Measurements from ENCODE around the gene CBFA2T3.
A peak's percentile ranks its signal among the peaks of the same experiment; 100 is the strongest.
"Not testable (repeated sequence)": the region's sequence is repeated elsewhere in the genome, so short reads cannot be mapped to it uniquely, and the experiment has no call there.

Gene CBFA2T3

GRCh38 chr16:88904676-88905365 is 72.2 kb downstream of the CBFA2T3 start:
- no peak for DNase-seq

- DNase-seq = no peak
Measured at GRCh38 chr16:88903267-88903666, 73.7 kb downstream of the CBFA2T3 start.

DNA sequence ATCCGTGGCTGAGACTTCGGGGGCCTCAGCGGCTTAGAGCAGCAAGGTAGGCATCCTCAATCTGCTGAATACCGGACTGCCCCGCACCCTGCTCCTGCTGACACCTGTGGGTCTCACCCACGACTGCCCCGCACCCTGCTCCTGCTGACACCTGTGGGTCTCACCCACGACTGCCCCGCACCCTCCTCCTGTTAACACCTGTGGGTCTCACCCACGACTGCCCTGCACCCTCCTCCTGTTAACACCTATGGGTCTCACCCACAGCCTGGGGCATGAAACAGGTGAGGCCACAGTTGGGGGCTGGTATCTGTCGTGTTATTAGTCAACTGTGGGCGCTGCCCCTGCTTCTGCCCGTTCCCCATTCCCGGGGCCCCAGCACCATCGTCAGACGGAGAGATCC is 74.3 kb downstream of the CBFA2T3 start:
- DNase-seq = no peak

GRCh38 chr16:88901718-88902337 is 75.2 kb downstream of the CBFA2T3 start:
- no peak for DNase-seq

- no peak for DNase-seq
Measured at GRCh38 chr16:88900662-88901052, 76.3 kb downstream of the CBFA2T3 start.

DNA sequence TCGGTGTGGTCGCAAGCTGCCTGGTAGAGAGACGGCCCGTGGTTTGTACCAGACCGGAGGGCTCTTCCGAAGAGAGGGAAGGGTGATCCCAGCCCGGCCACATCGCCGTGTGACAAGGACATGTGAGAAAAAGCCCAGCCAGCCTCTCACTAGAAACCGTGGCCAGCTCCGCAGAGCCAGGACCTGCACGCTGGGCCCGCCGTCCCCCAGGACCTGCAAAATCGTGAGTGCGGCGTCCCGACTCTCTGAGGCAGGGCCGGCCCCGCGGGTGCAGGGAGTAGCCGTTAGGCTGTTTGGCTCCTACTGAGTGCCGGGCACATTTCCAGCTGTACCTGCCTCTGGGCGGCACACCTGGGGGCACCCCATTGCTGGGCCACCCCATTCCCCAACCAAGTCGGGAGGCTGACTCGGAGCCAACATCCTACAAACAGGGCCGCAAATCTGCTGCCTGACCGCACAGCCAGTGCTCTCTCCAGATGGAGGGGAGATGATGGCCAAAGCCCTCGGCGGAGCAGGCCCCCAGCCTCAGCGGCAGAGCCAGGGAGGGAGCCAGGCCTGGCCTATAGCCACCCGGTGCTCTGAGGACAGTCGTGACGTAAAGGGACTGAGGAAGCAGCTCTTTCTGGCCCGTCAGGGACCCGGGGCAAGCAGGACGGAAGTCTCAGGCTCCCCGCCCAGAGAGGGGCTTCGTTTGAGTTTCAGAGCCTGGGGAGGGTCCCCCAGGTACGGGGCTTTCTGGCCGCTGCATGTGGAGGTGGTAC is 76.9 kb downstream of the CBFA2T3 start:
- DNase-seq = no peak

DNA sequence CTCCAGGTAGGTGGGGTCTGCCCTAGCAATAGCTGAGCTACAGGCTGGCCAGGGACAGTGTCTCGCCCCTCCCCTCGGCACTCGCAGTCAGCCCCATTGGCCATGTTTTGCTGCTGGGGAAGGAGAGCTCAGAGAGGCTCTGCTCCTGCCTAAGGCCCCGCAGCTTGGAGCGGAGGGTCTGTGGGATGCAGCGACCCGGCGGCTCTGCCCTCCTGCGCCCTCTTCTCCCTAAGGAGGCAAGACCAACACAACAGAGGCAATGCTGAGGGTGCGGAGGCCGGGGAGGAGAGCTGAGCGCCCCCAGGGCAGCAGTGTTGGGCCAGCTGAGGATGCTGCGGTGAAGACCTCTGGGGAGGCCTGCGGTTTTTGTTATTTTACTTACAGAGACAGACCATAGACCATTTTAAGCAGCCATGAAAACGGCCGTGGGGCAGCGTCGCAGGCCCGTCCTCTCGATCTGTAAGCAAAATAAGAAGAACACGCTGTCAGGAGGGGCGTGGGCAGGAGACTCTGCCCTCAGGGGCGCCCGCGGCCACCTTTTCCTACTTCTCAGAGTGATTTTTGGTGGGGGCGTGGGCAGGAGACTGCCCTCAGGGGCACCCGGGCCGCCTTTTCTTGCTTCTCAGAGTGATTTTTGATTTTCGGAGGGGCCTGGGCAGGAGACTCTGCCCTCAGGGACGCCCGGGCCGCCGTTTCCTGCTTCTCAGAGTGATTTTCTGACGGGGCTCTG is 79.1 kb downstream of the CBFA2T3 start:
- no peak for DNase-seq

- no peak for DNase-seq
Measured at GRCh38 chr16:88896238-88897070, 80.6 kb downstream of the CBFA2T3 start.

GRCh38 chr16:88895335-88895734 is 81.7 kb downstream of the CBFA2T3 start:
- no peak for DNase-seq

DNA sequence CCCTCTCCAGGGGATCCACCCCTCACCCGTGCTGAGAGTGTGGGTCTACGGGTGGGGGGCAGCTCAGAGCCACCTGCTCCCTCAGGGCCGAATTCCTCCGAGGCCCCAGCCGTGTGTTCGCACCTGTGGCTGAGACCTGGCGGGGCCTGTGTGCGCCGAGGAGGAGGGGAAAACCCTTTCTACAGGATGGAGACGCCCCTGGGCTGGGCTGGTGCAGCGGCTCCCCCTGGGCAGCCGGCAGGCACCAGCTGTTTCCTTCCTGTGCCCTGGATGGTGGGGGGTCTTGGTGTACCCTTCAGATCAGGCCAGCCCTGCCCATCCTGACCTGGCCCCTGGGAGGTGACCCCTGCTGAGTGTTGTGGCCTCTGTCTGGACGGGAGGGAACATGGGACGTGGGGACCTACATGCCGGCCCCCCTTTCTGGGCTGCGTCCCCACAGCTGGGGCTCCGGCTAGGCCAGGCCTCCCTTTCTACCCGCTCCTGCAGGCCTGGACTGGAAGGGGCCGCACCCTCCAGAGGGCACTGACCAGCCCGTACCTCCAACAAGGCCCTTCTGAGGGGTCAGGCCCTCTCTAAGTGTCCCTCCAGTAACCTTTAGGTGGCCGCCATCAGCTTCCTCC is 82.2 kb downstream of the CBFA2T3 start:
- DNase-seq = no peak

- DNase-seq = not testable (repeated sequence)
Measured at GRCh38 chr16:88894266-88894665, 82.7 kb downstream of the CBFA2T3 start.

DNA sequence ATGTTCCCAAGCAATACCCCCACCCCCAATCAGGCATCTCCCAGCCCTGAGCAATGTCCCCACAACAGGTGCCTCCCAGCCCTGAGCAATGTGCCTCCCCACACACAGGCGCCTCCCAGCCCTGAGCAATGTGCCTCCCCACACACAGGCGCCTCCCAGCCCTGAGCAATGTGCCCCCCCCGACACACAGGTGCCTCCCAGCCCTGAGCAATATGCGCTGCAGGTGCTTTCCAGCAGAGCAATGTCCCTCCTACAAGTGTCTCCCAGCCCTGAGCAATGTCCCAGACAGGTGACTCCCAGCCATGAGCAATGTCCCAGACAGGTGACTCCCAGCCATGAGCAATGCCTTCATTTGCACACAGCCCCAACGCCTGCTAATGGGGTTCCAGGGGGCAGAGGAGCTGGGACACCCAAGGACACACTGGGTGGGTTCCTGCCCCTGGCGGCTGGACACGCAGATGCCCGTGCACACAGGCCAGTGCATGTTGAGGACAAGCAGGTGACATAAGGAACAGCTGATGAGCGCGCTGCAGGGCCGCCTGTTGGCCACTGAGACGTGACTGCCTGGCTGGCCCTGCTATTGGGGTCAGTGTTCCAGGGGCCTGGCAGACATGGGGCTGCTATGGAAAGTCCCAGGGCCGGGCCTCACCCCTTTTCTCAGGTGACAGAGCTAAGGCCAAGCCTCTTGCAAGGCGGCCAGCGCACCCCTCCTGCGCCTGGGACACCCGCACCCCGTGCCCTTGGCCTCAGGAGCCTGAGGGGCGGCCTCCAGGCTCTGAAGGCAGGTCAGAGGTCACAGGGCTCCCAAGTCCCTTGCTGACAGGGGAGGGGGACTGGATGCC is 83.7 kb downstream of the CBFA2T3 start:
- DNase-seq = no peak

DNA sequence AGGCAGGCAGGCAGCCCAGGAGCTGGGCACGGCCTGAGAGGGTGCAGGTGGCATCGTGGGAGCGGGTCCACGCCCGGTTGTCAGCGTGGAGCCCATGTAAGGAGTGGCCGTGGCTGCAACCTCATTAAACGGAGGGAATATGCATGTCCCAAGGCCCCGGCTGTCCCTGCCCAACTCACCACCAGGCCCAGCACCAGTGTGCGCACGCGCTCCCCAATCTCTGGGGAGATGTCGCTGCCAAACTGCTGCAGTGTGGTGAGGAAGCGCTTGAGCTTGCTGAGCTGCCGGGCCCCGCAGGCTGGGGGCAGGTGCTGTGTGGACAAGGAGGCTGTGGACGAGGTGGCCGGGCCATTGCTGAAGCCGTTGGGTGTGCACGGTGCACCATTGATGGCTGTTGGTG is 84.9 kb downstream of the CBFA2T3 start:
- DNase-seq = no peak

DNA sequence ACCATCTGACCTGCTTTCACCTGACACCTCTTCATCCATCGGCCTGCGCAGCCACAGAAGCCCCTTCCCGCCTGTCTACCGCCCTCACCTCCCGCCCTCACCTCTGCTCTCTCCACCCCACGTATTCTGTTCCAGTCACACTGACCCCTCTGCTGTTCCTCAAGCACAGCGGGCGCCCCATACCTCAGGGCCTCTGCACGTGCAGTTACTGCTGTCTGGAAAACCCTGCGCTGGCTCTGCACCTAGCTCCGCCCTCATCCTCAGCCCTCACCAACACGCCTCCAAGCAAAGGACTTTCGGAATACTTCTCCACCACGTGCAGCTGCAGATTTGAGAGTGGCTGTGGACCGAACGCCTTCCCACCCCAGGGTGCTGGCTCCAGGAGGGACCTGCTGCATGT is 85.9 kb downstream of the CBFA2T3 start:
- DNase-seq = no peak

GRCh38 chr16:88889702-88890352 is 87.2 kb downstream of the CBFA2T3 start:
- DNase-seq = not testable (repeated sequence)

DNA sequence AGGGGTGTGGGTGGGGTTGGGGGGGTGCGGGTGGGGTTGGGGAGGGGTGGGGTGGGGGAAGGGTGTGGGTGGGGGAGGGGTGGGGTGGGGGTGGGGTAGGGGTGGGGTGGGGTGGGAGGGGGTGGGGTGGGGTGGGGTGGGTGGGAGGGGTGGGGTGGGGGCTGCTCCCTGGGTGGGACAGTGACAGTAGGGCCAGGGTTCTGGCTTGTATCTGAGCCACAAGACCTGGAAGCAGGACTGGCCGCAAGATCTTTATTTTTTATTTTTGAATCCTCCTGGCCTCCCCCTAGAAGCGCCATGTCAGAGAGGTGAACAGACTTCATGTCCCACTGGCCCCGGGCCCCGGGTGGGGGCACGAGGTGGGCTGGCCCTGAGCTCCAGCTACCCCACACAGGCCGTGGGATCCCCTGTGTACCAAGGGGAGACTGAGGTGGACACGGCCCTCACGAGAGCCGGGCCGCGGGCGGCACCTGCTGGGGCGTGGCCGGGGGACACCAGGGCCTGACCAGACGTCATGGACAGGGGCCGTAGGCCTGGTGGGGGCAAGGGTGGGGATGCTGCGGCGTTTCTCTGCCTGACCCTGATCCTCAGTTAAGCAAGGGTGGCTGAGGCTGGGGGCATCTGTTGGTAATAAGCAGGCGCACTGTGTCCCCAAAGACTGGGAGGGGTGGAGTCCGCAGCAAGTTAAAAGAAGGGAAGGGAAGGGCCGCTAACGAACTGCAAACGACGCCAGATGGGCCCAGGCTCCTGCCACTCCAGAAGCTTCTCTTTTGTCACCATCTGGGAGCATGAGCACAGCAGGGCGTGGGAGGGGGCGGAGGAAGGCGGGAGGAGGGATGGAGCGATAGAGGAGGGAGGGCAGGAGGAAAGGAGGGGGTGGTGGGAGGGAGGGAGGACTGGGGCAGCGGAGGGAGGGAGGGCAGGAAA is 88.3 kb downstream of the CBFA2T3 start:
- peak; percentile 23 for DNase-seq

GRCh38 chr16:88888057-88888456 is 89.0 kb downstream of the CBFA2T3 start:
- DNase-seq = no peak

- no peak for DNase-seq
Measured at GRCh38 chr16:88886845-88887521, 90.0 kb downstream of the CBFA2T3 start.

- DNase-seq = no peak
Measured at GRCh38 chr16:88886420-88886844, 90.6 kb downstream of the CBFA2T3 start.

Measured in MV-4-11 (cell line).